NAMALWA (cell line): Measurements from ENCODE around the gene TMEM89.

Experiments used
- DNase-seq: peaks from one replicate; pipeline ENCODE4 v3.0.0-alpha.2; 2015; ENCODE audit warnings: low spot score

Gene TMEM89, protein sequence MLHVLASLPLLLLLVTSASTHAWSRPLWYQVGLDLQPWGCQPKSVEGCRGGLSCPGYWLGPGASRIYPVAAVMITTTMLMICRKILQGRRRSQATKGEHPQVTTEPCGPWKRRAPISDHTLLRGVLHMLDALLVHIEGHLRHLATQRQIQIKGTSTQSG

DNA sequence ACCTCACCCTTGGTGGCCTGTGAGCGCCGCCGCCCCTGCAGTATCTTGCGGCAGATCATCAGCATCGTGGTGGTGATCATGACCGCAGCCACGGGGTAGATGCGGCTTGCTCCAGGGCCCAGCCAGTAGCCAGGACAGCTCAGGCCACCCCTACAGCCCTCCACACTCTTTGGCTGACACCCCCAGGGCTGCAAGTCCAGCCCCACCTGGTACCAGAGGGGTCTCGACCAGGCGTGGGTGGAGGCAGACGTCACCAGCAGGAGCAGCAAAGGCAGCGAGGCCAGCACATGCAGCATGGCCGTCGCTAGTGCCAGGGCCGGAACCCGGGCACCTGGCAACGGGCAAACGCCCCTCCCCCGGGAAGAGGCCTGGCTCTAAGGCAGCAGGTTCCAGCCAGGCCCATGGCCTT is at the start of gene TMEM89:
TSS of gene TMEM89 (minus strand) at position 309 of the 409 bp plus-strand sequence. CDS start at position 296, 13 bp downstream.
- no peak for DNase-seq

DNA sequence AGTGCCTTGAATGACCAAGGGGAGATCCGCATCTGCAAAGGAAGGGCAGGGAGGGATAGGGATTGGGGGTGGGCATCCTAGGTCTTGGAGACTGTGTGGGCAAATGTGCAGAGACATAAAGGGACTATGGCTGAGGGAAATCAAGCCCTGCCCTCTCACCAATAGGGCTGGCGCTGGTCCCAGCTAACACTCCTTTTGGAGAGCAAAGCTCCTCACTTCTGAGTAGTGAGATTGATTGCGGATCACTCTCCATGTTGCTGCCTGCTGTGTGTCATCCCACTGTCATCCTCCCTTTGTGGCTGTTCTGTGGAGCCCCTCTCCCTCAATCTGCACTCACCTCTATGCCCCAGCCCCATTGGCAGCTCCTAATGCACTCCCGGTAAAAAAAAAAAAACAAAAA is 43.4 kb upstream of the TMEM89 start:
- no peak for DNase-seq

DNA sequence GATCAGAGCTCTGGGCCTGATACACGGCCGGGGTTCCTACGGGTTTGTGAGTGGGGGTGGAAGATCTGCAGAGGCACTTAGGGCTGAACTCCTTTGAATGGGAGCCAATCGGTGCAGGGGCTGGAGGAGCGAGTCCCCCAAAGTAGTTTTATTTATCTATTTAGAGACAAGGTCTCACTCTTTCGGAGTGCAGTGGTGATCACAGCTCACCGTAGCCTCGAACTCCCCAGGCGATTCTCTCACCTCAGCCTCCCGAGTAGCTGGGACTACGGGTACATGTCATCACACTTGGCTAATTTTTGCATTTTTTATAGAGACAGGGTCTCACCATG is 42.7 kb upstream of the TMEM89 start:
- no peak for DNase-seq

DNA sequence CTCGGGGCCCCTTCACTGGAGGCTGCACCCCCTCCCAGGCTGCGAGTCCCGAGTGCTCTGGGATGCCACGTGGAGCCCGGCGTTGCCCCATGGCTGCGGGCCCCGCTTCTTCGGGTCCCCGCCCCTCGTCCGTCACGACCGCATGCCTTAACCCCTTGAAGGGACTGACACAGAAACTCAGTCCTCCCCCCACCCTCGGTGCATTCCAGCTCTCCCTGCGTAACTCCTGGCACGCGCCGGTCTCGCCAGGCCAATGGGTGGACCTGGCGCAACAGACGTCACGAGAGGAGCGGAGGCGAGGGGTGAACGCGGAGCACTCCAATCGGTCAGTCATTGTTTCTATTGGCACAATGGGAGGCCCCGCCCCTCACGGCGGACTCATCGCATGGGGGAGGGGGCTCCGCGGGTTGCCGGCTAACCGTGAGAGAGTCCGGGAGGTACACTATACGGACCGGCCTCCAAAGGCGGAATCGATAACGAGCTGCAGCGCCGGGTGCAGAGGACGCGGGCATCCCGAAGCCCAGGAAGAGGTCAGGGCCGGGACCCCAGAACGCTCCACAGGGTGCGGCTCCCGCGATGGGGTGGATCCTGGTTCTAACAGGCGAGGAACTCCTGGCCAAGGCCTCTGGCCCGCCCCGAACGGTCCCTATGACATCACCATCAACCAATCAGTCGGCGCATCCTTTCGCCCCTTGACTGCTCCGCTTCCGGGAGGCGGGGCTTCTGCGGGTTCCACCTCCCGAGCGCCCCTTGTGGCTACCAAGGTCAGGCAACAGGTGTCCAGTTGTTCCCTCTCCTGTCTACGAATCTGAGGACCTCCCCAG is 42.1 kb upstream of the TMEM89 start:
- peak; percentile 94 for DNase-seq

DNA sequence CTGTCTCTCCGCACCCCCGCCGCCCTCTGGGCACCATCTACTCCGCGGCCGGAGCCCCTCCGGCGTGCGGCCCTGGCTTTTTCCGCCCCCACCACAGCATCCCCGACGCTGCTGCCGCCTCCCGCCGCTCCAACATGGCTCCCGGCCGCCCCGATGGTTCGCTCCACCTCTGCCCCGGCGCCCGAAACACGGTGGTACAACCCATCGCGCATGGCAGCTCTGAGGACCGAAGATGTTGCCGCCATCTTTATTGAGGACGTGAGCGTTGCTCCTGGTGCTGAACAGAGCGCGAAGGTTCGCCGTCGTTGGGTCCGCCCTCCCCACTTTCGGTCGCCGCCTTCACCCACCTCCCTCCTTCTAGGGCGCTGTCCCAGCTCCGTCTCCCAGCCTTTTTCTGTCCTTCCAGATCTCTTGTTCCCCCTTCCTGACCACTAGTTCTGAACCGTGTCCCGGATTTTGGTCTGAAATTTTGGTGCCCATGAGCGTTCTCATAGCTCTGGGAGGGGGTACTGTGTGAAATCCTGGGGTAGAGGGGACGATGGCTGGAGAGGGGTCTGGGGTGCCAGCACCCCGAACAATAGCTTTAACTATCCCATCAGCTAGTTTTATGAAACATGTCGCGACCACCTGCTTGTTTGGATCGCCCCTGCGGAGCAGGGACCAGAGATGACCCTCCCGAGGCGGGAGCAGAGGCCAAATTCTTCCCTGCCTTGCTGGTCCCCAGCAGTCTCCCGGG is 41.4 kb upstream of the TMEM89 start, which contains the start of gene CELSR3:
TSS of gene CELSR3 (minus strand) at position 134 of the 736 bp plus-strand sequence. CDS start 252 bp downstream, outside the sequence.
- no peak for DNase-seq

DNA sequence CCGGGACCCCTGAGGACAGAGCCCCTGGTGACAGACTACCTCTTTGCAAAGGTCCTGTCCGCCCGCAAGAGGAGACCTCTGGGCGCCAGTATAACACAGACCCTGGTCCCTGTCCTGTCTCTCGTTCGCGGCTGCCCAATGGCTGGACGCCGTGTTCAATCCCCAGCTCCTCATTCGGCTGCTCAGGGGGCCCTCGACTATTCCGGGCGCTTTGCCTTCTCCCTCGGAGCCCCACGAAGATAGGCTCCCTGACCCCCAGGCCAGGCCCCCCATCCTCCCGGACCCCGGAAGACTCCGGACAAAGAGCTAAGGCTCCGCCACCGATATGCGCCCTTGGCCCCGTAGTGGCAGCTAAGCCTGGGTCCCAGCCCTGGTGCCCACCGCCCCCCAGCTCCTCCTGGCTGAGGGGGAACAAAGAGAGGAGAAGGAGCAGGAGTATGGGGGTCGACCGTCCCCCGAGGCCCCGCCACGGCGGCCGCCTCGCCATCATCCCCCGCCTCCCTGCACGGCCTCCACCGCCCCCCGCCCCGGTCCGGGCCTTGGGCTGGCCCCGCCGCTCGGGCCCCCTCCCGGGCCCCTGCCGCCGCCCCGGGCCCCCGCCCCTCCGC is 40.7 kb upstream of the TMEM89 start:
- DNase-seq = no peak

DNA sequence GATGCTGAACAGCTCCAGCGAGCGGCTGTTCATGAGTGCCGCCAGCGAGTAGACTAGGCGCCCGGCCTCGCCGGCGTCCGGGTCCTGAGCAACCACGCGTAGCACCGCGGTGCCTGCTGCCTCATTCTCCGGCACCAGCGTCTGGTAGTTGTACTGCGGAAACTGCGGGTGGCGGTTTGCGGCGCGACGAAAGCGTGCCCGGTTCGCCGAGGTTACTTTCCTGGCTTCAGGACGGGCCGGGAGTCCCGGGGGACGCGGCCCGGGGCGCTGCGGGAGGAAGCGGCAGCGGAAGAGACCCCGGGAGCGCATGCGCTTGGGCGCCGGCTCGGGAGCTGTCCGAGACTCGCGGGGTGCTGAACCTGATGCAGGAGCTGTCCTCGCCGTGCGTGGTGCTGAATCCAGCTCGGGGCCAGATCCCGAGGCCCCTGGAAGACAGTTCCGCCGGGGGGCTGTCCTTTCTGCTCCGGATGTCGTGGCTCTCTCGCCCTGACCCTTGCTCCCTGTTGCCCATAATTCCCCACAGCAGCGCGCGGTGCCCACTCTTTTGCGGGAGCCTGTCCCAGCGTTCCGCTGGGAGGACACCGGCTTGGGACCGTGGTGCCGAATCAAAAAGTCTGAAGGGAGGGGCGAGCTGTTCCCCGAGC is 40.1 kb upstream of the TMEM89 start:
- no peak for DNase-seq

DNA sequence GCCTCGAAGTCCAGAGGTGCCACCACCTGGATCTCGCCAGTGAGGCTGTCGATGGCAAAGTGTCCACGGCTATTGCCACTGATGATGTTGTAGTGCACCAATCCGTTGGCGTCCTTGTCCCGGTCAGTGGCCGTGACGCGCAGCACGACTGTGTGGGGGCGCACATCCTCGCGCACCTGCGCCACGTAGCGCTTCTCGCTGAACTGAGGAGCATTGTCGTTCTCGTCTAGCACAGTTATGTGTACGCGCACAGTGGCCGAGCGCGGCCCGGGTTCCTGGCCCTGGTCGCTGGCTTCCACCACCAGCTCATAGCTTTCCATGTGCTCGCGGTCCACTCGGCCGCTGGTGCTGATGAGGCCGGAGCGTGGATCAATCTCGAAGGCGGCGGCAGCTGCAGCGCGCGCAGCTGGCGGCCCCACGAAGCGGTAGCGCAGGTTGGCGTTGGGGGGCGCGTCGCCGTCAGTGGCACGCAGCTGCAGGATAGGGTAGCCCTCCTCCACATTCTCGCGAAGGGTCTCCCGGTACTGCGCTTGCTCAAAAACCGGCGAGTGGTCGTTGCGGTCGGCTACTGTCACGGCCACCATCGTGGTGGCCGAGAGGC is 39.3 kb upstream of the TMEM89 start:
- DNase-seq = no peak

DNA sequence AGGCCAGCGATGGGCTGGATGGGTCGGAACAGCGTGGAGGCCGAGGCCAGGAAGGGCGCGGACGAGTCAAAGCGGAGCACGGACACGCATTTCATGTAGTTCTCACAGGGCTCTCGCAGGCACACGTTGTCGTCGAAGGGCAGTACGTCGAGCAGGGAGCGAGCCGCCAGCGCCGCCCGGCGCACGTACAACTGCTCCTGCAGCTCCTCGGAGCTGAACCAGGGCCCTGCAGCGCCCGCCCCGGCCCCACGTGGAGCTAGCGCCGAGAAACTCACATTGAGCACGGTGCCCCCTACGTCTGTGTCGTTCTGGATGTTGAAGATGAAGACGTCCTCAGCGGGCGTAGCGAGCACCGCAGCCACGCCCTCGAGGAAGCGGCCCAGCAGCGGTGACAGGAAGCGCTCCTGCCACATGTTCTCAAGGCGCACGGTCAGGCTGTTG is 35.3 kb upstream of the TMEM89 start:
- no peak for DNase-seq

DNA sequence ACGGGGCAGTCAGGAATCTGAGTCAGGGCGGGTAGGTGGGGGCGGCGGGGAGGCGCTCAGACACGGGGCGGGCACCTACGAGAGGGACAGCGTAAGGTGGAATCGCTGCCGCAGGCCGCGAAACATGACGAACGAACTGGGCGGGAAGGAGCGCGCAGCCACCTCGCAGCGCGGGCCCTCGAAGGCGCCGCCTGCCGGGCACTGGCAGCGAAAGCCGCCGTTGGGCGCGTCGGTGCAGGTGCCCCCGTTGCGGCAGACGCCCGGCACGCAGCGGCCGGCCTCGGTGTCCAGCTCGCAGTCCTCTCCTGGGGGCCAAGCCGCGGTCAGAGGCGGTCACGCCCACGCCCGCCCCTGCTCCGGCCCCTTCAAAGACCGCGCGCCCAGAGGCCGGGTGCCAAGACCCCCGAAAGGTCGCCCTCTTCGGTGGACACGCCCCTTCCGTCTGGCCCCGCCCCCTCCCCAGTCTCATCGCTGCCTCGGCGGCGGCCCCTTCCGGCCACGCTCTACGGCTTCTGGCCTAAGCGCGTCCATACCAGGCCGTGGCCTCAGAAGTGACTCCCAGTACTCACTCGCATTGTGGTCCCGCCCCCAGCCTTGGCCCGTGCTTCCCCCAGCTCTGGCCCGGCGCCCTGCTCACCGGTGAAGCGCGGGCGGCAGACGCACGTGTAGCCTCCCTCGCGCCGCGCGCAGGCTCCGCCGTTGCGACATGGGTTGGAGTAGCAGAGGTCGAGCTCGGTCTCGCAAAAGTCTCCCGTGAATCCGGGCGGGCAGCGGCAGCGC is 34.7 kb upstream of the TMEM89 start:
- peak; percentile 74 for DNase-seq

DNA sequence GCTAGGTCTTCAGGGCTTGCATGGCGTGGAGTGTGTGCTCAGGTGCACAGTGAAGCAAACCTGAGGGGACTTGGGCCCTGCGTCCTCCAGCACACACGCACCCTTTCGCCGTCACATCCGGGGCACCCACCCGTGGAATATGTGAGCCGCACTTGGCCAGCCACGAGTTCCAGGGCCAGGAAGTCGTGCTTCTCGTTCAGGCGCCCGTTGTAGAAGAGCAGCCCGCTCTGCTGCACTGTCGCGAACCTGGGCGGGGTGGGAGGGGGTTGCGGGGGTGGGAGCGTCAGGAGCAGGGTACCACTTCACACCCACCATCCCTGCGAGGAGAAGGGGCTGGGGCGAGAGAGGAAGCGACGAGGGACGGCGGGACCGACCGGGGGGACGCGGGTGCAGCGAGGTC is 34.0 kb upstream of the TMEM89 start:
- no peak for DNase-seq

DNA sequence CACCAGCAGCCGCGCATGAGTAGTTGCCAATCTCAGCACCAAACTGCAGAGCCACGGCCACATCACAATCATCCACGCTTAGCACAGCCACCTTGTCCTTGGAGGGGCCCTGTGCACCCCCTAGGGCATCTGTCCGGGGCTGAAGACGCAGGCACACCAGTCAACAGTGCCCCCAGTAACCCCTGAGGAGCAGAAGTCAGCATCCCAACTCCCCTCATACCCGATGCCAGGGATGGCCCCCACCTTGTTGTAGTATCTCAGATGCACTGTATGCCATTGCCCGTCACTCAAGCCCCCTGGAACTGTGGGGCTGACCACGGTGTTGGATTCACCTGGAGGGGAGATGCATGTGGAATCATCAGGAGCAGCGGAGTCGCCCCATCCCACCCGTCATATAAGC is 33.5 kb upstream of the TMEM89 start:
- no peak for DNase-seq

DNA sequence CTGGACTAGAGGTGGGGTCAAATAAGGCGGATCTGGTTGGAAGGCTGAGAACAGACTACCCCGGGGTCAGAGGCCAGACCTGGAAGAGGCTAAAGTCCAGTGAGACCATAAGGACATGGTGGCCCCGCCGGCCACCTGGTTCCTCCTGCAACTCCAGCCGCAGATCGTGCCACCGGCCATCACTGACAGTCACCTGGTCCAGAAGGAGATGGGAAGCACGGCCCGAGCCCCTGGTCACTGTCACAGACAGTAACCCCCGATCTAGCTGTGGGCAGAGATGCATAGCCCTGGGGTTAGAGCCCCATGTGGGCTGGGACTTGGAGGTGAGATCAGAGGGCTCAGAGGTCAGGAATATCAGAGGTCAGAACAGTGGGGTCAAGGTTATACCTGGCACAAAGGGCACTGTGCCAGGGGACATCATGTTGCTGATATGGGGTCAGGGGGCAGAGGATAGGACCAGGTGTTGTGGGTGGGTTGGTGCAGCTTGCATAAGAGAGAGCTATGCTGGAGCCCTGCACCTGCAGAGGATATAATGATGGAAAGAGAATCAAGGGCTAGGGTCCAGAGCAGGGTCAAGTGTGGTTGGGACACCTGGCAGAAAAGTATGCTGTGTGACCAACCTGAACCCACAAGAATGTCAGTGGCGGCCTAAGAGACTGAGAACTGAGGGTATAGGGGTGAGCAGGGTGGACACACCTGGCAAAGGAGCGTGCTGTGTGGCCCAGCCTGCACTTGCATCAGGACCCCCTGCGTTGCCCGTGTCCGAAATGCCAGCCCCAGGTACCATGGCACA is 31.6 kb upstream of the TMEM89 start:
- DNase-seq = no peak

DNA sequence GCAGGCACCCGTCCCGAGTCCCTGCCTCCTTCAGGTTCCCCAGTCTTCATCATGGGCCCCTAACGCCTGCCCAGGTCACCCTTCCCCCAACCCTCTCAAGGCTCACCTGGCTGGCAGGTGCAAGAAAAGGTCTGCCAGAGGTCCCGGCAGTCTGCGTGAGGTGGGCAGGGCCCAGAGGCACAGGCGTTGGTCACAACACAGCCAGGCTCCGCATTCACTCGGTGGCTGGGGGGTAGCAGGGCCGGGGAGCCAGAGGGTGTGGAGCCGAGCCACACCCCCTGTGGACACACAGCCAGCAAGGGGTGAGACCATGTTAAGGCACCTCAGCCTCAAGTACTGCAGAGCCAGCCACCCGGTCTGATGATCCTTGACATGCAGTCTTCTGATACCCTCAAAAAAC is 30.2 kb upstream of the TMEM89 start:
- no peak for DNase-seq

DNA sequence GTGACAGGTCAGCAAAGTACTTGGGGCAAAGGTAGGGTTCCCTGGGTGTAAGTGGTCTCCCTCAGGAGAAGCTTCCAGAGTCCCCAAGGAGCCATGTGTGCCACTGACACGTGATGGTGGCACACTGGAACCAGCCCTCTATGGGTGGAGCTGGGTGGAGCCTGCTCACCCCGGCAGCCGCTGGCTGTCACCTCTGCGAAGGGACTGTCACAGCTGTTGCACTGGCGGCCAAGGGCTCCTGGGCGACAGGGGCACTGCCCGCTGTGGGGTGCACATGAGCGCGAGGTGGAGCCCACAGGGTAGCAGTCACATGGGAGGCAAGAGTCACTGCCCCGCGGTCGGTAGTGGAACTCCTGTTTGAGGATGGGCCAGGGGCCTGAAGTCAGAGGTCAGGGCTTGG is 29.2 kb upstream of the TMEM89 start:
- DNase-seq = no peak

DNA sequence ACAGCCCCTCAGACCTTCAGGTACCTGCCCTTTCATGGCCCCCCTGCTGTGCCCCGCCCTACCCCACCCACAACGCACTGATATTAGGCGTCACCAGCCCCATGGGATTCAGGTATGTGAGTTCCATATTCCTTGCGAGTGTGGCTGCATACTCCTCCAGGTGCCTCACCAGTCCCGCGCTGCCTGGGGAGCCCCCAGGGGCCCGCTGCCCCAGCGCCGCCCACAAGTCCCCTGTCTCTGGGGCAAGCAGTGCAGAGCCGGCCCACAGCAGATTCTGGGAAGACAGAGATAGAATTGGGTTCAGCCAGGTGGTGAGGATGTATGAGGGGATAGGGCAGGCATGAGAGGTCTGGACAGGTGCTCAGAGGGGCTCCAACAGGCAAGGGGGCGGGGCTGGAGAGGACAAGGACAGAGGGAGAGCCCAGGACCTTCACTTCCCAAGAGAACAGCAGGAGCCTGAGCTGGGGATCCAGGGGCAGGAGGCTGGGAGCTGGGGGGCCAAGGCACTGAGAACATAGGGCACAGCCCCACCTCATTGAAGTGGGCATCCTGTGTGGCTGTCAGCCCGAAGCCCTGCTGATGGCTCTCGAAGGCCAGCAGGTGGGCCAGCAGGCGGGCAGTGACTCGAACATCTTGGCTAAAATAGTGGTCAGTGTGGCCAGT is 26.8 kb upstream of the TMEM89 start:
- no peak for DNase-seq

DNA sequence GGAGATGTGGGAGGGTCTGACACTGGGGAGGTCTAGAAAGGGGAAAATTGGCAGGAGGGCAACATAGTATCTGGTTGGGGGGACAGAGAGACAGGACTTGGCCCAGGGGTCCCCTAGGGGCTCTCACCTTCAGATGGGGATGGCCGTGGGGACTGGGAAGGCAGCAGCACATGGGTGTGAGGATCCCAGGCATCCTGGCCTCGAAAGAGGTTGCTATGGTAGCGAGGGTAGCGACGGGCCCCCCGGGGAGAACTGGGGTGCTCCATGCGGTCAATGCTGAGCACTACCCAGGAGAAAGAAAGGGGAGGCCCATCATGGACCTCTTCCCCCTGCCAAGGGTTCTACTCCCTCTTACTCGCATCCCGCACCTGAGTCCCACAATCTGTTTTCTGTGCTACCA is 26.1 kb upstream of the TMEM89 start:
- no peak for DNase-seq

DNA sequence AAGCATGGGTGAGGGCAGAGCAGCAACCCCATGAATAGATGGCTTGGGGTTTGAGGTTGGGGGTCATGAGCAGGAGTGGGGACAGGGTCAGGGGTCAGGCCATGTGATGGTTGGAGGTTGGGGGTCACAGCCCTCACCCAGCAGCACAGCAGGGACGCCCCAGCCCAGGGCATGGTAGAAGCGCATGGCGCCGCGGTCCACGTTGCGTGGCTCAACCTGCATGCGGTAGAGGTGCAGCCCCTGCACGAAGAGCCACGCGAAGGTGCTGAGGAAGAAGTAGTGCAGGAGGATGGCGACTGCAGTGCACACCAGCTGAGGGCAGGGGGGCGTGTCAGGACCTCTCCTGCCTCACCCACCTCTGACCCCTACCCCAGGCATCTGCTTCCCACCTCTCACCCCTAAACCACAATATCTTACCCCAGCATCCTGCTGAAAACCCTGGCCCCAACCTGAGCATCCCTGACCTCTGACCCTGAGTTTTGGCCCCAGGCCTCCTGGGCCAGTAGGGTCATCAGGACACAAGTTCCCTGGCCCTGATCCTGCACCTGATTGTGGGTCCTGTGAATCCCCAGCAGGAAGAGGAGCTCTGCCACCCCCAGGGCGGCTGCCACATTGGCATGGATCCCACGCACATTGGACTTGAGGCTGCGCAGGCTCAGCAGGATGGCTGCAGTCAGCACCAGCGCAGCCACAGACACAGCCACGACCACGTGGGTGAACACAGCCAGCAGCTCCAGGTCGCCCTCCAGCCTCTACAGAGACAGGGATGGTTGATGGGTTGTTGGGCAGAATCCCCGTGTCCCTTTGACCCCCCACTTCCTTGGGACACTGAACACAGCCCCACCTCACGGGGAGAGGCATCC is 23.6 kb upstream of the TMEM89 start:
- no peak for DNase-seq

DNA sequence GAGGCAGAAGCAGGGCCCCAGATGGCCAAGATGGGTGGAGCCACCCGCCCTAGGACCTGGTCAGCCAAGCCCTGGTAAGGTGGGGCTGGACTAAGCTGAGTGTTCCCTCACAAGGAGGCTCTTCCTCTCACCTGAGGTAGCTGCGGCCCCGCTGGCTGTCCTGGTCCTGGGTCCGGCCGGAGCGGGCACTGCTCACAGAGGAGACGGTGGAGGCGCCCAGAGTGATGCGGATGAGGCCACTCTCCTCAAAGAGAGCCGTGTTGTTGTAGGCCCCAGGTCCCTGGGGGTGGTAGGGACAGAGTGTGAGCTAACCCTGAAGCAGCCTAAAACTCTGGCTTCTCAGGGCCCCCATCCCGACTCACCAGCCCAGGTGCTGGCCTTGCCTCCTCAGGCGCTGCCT is 21.0 kb upstream of the TMEM89 start:
- DNase-seq = no peak
